Fibroblast of lung (primary cell): ENCODE data around the gene TRIM72.
"Not testable (repeated sequence)": the region's sequence is repeated elsewhere in the genome, so short reads cannot be mapped to it uniquely, and the experiment has no call there.

Experiments used
- EZH2 ChIP-seq: IDR thresholded peaks from 2 replicates; pipeline ENCODE4 v1.5.1; 2012; ENCODE audit warnings: low read length, control low read depth, mild to moderate bottlenecking; ENCODE audit errors: missing control alignments
- TF ChIP-seq, protein P1 (sequence below), 2 donors: IDR thresholded peaks in 1 of 2; conservative IDR thresholded peaks in 1 of 2; 1 replicate in 1 of 2; 2 replicates in 1 of 2; pipeline ENCODE4 v1.5.1; 2011 to 2012; ENCODE audit warnings: low read length in 2 of 2, control low read depth in 1 of 2, inconsistent platforms in 1 of 2, low read depth in 1 of 2, mild to moderate bottlenecking in 1 of 2

DNA sequence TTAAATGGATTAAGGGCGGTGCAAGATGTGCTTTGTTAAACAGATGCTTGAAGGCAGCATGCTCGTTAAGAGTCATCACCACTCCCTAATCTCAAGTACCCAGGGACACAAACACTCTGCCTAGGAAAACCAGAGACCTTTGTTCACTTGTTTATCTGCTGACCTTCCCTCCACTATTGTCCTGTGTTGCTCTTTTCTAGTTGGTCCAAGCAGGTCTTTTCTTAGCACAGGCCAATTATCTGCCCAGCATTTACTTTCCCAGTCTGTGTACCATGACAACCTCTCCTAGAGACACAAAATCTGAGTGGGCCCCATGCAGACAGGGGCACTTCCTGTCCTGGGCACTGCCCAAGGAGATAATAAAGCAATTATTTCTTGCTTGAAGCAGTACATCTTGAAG is 43.9 kb upstream of the TRIM72 start:
- TF ChIP-seq, protein P1, sequence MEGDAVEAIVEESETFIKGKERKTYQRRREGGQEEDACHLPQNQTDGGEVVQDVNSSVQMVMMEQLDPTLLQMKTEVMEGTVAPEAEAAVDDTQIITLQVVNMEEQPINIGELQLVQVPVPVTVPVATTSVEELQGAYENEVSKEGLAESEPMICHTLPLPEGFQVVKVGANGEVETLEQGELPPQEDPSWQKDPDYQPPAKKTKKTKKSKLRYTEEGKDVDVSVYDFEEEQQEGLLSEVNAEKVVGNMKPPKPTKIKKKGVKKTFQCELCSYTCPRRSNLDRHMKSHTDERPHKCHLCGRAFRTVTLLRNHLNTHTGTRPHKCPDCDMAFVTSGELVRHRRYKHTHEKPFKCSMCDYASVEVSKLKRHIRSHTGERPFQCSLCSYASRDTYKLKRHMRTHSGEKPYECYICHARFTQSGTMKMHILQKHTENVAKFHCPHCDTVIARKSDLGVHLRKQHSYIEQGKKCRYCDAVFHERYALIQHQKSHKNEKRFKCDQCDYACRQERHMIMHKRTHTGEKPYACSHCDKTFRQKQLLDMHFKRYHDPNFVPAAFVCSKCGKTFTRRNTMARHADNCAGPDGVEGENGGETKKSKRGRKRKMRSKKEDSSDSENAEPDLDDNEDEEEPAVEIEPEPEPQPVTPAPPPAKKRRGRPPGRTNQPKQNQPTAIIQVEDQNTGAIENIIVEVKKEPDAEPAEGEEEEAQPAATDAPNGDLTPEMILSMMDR (conservative IDR thresholded peaks at IDR 0.05 in 1 of 2, IDR thresholded peaks at IDR 0.05 in 1 of 2; ENCODE audit: low read depth in 1 of 2, low read length in 2 of 2), result not testable (repeated sequence)
- not testable (repeated sequence) for TF ChIP-seq EZH2
